Subcutaneous adipose tissue (tissue), 4 donors: Measurements from ENCODE around the gene ATP10D. TPM values are rescaled to one million over a fixed set of nuclear protein-coding genes. Genes with fewer than 3 reads are reported as not detected.

Experiments used
- total RNA-seq, 4 donors: library from RNA; depleted of rRNA; stranded (reverse); fragments of >200 nt; gene quantifications; one replicate each; pipeline ENCODE4 v1.1.0, GENCODE V29; 2016
- TF ChIP-seq, protein P1 (sequence below): fragments of 450-650 bp; IDR thresholded peaks from one replicate; pipeline ENCODE4 v1.5.1; 2016; ENCODE audit warnings: low read depth, mild to moderate bottlenecking, control low read depth, antibody characterized with exemption, moderate library complexity

Gene ATP10D
- 10 to 100 TPM; 12.6 to 22.4 (median 15.4) TPM for total RNA-seq

DNA sequence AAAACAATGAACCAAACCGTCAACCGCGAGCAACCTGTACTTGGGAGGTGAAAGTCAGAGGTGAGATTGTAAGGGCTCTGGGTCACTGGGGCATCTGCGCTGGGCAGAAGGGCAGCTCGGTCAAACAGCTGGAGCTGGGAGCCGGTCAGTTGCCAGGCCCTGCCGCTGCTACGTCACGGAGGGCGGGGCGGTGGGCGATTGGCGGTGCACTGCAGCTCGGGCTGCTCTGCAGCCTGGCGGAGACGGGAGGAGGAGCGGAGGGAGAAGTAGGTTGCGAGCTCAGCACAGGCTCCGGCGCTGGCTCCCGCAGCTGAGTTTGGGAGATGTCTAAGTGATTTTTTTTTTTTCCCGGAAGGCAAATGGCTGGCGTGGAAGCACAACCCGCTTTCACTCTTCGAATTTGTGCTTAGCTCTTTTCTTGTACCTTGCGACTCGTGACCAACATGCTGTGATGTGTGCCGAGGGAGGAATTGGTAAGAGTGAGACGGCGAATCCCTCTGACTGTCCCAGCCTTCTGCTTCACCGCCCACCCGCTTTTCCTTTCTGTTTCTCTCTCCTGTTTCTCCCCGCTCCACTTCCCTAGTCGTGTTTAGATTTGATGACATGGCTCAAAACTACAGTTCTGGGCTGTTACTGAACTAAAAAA, at the start of gene ATP10D:
Gene ATP10D (plus strand): TSS at position 229 of the 646 bp plus-strand sequence. CDS start 27,266 bp downstream, outside the sequence.
- TF ChIP-seq, protein P1, sequence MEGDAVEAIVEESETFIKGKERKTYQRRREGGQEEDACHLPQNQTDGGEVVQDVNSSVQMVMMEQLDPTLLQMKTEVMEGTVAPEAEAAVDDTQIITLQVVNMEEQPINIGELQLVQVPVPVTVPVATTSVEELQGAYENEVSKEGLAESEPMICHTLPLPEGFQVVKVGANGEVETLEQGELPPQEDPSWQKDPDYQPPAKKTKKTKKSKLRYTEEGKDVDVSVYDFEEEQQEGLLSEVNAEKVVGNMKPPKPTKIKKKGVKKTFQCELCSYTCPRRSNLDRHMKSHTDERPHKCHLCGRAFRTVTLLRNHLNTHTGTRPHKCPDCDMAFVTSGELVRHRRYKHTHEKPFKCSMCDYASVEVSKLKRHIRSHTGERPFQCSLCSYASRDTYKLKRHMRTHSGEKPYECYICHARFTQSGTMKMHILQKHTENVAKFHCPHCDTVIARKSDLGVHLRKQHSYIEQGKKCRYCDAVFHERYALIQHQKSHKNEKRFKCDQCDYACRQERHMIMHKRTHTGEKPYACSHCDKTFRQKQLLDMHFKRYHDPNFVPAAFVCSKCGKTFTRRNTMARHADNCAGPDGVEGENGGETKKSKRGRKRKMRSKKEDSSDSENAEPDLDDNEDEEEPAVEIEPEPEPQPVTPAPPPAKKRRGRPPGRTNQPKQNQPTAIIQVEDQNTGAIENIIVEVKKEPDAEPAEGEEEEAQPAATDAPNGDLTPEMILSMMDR: no peak

DNA sequence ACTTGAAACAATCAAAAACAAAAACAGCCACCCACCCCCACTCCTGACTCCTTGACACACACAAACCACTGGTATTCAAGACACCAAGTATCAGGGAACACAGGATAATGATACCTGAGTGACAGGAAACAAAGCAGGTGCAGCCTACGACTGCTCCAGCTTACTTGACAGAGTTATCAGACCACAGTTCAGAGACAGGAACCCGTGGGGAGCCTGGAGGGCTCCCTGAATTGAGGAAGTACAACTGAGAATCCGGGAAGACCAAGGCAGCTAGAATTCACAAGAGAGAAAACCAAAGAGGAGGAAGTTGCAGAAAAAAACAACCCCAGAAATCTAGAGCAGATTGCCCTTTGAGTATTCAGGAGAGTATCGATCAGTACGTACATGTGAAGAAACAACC, 42.1 kb upstream of the ATP10D start:
- TF ChIP-seq, protein P1: no peak

DNA sequence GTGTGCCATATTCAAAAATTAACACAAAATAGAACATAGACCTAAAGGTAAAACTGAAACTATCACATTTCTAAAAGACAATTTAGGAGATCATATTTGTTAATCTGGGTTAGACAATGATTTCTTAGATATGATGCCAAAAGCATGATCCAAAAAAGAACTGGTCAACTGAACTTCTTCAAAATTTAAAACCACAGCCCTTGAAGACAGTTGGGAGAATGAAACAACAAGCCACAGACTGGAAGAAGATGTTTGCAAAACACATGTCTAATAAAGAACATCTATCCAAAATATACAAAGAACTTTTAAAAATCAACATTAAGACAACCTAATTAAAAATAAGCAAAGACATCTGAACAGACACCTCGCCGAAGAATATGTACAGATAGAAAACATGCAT, 41.0 kb upstream of the ATP10D start:
- TF ChIP-seq, protein P1: no peak

DNA sequence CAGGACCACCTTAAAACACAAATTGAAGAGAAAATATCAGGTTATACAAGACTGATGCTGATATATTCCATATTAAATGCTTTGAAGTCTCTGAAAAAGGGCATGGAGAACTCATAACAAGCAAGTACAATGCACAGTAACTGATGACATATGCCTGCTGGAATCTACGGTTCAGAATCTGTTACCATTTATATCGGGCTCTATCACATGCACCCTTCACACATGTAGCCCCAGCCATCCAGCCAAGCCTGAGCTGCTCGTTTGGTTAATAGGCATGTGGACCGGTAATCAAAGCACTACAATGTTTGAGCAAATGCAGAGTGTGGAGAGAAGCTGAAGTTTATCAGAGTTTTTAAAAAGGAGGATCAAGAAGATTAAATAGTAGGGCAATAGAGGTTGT, 33.4 kb upstream of the ATP10D start:
- TF ChIP-seq, protein P1: no peak

DNA sequence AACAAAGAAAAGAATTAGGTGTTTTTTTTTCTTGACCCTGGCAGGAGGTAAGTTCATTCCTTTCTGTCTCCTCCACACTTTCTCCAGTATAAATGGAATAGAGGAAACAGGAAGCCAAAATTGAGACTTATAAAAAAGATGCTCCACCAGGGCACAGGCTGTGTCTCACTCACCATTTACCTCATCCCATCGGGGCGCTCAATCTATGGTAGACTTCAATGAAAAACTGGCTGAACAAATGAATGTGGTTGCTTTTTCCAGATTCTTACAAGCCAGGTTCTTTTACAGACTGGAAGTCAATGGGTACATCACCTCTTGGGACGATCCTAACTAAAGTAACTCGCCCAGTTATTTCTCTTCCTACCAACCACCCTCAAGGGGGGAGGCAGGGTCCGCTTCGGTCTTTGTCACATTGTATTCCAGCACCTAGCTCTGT, 22.3 kb upstream of the ATP10D start:
- TF ChIP-seq, protein P1: no peak

DNA sequence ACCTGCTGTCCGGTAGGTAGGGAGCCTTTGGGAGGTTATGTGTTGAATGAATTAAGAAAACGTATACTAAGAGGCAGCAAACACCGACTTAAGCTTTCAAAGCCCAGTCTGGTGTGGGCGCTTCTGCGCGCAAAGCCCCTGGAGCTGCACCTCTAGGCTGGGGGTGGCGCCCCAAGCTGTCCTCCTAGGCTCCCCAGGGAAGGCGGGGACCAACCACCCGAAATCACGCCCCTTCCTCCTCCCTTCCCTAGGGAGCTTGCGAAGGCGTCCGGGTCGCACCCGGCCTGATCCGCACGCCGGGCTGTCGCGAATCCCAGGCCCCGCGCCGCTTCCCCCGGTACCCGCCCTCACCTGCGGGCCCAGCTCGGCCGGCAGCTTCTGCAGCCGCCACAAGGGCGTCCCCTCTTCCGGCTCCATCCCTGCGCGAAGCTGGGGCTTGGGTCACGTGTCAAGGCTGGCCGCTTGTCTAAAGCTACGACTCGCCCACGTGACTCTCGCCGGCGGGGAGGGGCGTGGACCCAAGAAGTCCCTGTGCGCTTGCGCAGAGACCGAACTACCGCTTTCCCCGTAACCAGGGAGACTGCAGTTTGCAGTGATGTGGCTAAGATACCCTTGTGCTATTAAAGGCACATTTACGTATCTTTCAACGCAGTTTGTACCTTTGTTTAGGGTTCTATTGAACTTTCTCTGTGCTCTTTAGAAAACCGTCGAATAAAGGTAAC, 21.7 kb upstream of the ATP10D start, which contains the start of gene COMMD8:
Gene COMMD8 (minus strand): TSS at position 468 of the 722 bp plus-strand sequence. CDS start 51 bp downstream, at position 417.
- TF ChIP-seq, protein P1: no peak

DNA sequence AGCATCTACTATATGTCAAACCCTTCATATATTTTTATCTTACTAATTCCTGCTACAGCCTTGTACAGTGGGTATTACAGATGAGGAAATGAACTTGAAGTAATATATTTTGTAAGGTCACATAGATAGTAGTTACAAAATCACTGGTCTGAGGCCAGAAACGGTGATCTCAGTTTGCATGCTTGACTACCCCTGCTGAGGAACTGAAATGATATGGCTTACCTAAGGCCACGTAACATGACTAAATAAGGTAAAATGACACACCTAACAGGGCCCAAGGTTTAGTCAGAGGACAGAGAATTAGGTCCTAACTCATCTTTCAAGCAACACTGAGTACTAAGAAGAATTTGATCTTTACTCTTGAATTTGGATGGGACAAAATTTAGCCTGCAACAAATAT, 20.1 kb upstream of the ATP10D start:
- TF ChIP-seq, protein P1: no peak
